ENCODE data around the gene MEIG1.

DNA sequence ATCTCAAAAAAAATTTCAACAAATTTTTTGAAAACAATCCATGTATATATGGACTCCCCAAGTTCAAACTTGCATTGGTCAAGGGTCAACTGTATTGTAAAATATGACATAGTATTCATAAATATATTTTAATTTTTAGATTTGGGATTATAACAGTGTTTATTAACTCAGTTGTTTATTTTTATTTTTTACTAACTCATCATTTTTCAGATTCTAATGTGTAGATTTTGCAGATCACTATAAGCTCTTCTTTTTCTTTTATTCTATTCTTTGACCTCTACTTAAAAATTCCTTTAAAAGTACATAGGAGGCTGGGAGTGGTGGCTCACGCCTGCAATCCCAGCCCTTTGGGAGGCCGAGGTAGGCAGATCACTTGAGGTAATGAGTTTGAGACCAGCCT, 8.7 kb downstream of the MEIG1 start:
- no peak for TF ChIP-seq POLR2A (IDR thresholded peaks at IDR 0.05; ENCODE audit: extremely low read depth, insufficient read length)
- TF ChIP-seq, protein P1, sequence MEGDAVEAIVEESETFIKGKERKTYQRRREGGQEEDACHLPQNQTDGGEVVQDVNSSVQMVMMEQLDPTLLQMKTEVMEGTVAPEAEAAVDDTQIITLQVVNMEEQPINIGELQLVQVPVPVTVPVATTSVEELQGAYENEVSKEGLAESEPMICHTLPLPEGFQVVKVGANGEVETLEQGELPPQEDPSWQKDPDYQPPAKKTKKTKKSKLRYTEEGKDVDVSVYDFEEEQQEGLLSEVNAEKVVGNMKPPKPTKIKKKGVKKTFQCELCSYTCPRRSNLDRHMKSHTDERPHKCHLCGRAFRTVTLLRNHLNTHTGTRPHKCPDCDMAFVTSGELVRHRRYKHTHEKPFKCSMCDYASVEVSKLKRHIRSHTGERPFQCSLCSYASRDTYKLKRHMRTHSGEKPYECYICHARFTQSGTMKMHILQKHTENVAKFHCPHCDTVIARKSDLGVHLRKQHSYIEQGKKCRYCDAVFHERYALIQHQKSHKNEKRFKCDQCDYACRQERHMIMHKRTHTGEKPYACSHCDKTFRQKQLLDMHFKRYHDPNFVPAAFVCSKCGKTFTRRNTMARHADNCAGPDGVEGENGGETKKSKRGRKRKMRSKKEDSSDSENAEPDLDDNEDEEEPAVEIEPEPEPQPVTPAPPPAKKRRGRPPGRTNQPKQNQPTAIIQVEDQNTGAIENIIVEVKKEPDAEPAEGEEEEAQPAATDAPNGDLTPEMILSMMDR (IDR thresholded peaks at IDR 0.05; ENCODE audit: low read depth, low read length), result no peak
- TF ChIP-seq, protein P2, sequence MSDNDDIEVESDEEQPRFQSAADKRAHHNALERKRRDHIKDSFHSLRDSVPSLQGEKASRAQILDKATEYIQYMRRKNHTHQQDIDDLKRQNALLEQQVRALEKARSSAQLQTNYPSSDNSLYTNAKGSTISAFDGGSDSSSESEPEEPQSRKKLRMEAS (IDR thresholded peaks at IDR 0.05; ENCODE audit: low read depth, low read length), result no peak
